Neural progenitor cell (in vitro differentiated cells): ENCODE results near the gene SLC35B4.

Experiments
- CTCF ChIP-seq: fragments of 200-600 bp; sonication (generic); IDR thresholded peaks from 2 replicates; pipeline ENCODE4 v1.5.1; 2017; ENCODE audit warnings: antibody characterized with exemption, mild to moderate bottlenecking
- EZH2 ChIP-seq: fragments of 200-600 bp; sonication (generic); IDR thresholded peaks from 2 replicates; pipeline ENCODE4 v1.6.1; 2017; ENCODE audit warnings: antibody characterized with exemption, mild to moderate bottlenecking, moderate library complexity
- EZH2phosphoT487 ChIP-seq: fragments of 200-600 bp; sonication (generic); IDR thresholded peaks from 2 replicates; pipeline ENCODE4 v1.6.1; 2017; ENCODE audit warnings: antibody characterized with exemption

GRCh38 chr7:134307320-134307719 lies 9.4 kb downstream of the SLC35B4 start:
- TF ChIP-seq CTCF (no peak), EZH2 (no peak), EZH2phosphoT487 (no peak)
